GM13976 (cell line): ENCODE data around the gene CCER1.
"Not testable (repeated sequence)": the region's sequence is repeated elsewhere in the genome, so short reads cannot be mapped to it uniquely, and the experiment has no call there.

ENCODE experiments used
- DNase-seq: peaks from one replicate; pipeline ENCODE4 v3.0.0; 2012; ENCODE audit warnings: low spot score
- in situ Hi-C: fragments of 300-500 bp; cut with MboI; formaldehyde crosslinking; loops from one replicate; pipeline ENCODE4 v1.12.0; 2022; ENCODE audit warnings: low sequenced_read_pairs, mixed read lengths, inconsistent platforms; ENCODE audit not compliant: unreplicated experiment
- TF ChIP-seq, protein P1 (sequence below): IDR thresholded peaks from 2 replicates; pipeline ENCODE4 v1.5.1; 2012; ENCODE audit warnings: borderline replicate concordance, mild to moderate bottlenecking; ENCODE audit not compliant: insufficient read depth; ENCODE audit errors: extremely low read depth, missing control alignments, control extremely low read depth

Gene CCER1

DNA sequence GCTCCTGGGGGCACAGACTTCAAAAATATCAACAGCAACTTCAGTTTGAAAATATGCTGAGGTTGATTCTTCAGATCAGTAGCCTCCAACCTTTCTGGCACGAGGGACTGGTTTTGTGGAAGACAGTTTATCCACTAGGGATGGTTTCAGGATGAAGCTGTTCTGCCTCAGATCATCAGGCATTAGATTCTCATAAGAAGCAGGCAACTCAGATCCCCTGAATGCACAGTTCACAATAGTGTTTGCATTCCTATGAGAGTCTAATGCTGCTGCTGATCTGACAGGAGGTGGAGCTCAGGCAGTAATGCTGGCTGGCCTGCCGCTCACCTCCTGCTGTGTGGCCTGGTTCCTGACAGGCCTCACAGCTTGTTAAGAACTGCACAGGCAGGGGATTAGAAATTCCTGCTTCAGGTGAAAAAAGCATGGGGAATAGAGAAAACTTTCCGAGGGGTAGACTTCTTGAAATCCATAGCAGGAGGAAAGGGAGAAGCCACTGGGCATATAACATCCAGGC lies 37.0 kb upstream of the CCER1 start:
- TF ChIP-seq, protein P1, sequence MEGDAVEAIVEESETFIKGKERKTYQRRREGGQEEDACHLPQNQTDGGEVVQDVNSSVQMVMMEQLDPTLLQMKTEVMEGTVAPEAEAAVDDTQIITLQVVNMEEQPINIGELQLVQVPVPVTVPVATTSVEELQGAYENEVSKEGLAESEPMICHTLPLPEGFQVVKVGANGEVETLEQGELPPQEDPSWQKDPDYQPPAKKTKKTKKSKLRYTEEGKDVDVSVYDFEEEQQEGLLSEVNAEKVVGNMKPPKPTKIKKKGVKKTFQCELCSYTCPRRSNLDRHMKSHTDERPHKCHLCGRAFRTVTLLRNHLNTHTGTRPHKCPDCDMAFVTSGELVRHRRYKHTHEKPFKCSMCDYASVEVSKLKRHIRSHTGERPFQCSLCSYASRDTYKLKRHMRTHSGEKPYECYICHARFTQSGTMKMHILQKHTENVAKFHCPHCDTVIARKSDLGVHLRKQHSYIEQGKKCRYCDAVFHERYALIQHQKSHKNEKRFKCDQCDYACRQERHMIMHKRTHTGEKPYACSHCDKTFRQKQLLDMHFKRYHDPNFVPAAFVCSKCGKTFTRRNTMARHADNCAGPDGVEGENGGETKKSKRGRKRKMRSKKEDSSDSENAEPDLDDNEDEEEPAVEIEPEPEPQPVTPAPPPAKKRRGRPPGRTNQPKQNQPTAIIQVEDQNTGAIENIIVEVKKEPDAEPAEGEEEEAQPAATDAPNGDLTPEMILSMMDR, result no peak
- in situ Hi-C loops, result no loop called here
- DNase-seq, result no peak

DNA sequence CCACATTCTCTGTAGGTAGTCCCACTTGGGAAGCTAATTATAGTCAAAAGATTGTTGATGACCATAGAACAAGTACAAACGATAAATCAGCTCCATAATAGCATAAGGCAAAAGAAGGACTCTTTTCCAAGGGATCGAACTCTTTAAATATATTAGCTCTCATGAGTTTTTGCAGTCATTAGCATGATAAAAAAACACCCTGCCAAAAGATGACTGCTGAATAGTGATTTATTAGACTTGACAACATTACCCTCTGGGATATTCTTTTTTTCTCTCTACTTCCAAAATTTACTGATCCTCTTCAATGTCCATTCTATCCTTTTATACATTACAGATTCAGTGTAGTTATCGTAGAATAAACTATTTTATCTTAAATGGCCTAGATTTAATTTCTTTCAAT lies 35.6 kb upstream of the CCER1 start:
- DNase-seq, result no peak
- in situ Hi-C loops, result no loop called here
- TF ChIP-seq, protein P1, result no peak

DNA sequence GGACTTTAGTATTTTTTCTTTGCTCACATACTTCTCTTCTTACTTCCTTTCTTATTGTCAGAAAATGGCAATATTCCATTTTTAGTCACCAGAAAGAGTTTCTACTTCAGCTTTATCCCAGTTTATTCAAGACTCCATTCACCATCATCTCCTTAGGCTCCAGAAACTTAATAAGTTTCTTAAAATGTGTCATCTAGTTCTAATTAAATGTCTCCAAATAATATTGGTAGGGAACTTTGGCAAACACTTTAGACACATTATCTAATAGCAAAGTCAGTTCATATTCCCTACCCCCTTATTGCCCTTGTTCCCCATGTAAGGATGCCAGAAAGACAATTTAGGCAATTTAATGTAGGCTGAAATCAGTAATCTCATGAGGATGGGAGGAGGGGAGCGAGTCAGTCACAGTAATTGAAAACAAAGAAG lies 34.7 kb upstream of the CCER1 start:
- TF ChIP-seq, protein P1, result no peak
- in situ Hi-C loops, result loop anchor here (10.0 kb wide), 1 partner anchor 115 kb away; no protein-coding TSS in a partner anchor
- no peak for DNase-seq

DNA sequence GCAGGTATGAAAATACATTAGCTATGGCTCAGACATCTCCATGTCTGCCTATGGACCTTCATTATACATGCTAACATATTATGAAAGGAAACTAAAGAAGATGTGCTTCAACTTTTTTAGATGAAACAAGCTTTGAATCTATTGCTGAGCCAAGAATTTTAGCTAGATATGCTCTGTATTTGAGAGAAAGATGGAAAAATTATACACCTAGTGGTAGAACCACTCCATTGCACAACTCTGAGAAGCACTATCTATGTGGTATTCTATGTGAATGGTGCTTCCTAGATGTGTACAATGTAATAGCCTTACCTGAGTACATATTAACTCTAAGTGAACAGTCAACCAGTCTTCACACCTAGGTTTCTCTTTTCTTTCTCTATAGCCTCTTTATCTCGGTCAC lies 32.5 kb upstream of the CCER1 start:
- TF ChIP-seq, protein P1, result no peak
- no peak for DNase-seq
- in situ Hi-C loops, result loop anchor here (10.0 kb wide), 1 partner anchor 117 kb away; no protein-coding TSS in a partner anchor

DNA sequence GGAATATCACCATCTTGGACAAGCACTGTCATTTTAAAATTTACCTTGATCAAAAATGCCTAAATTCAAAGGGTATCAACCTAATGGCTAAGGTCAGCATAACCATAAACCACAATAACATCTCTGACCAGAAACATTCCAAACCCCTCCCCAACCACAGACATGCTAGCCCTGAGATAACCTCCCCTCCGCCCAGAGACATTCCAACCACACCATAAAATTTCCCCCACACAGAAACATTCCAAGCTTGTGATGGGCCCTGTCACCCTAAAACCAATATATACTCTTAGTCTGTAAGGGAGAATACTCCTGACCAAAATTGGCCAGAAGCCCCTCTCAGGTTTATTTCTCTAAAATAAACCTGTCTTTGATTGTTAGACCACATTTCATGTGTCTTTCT lies 32.1 kb upstream of the CCER1 start:
- TF ChIP-seq, protein P1, result no peak
- no peak for DNase-seq
- in situ Hi-C loops, result loop anchor here (10.0 kb wide), 1 partner anchor 118 kb away; no protein-coding TSS in a partner anchor

DNA sequence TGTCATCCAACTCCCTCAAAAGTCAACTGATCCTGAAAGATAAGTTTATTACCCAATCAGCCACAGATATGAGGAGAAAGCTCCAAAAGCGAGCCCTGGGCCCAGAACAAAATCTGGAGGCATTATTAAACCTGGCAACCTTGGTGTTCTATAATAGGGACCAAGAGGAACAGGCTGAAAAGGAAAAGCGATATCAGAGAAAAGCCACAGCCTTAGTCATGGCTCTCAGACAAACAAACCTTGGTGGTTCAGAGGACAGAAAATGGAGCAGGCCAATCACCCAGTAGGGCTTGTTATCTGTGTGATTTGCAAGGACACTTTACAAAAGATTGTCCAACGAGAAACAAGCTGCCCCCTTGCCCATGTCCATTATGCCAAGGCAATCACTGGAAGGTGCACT lies 30.4 kb upstream of the CCER1 start:
- in situ Hi-C loops, result loop anchor here (10.0 kb wide), 1 partner anchor 119 kb away; no protein-coding TSS in a partner anchor

DNA sequence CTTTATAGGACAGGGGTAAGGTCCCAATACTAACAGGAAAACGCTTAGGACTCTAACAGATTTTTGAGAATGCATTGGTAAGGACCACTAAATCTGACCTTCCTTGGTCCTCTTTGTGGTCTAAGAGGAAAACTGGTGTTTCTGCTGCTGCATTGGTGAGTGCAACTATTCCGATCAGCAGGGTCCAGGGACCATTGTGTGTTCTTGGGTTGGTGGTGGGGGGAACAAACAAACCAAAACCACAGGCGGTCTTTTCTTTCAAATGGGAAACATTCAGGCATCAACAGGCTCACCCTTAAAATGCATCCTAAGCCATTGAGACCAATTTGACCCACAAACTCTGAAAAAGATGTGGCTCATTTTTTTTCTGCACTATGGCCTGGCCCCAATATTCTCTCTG lies 29.1 kb upstream of the CCER1 start:
- in situ Hi-C loops, result loop anchor here (10.0 kb wide), 1 partner anchor 121 kb away; no protein-coding TSS in a partner anchor
- DNase-seq, result no peak
- TF ChIP-seq, protein P1, result no peak

More for the DNA sequence above, 30.4 kb upstream of the CCER1 start:
- DNase-seq, result not testable (repeated sequence)
